Mucosa of gallbladder (tissue), 1 donor: Measurements from ENCODE around the gene INPP5A. TPM values are rescaled to one million over a fixed set of nuclear protein-coding genes. Genes with fewer than 3 reads are reported as not detected.
"Not testable (repeated sequence)": the region's sequence is repeated elsewhere in the genome, so short reads cannot be mapped to it uniquely, and the experiment has no call there.

ENCODE experiments used
- DNase-seq: peaks from one replicate; pipeline ENCODE4 v3.0.0-alpha.2; 2020; ENCODE audit warnings: low spot score
- total RNA-seq: library from RNA; stranded (reverse); gene quantifications from one replicate; pipeline ENCODE4 v1.2.1, GENCODE V29; 2021
- donor health status: DM: no; HTN: no; CAD: no.

Gene INPP5A
- total RNA-seq, 1 donor from 2014 or later, result 44.4 TPM

GRCh38 chr10:132562177-132562915, 24.8 kb downstream of the INPP5A start:
- no peak for DNase-seq

GRCh38 chr10:132562916-132563456, 25.4 kb downstream of the INPP5A start:
- no peak for DNase-seq

- no peak for DNase-seq
Measured at GRCh38 chr10:132563485-132564248, 26.1 kb downstream of the INPP5A start.

GRCh38 chr10:132564249-132564605, 26.6 kb downstream of the INPP5A start:
- no peak for DNase-seq

- no peak for DNase-seq
Measured at GRCh38 chr10:132564690-132565089, 27.1 kb downstream of the INPP5A start.

- no peak for DNase-seq
Measured at GRCh38 chr10:132565516-132566209, 28.1 kb downstream of the INPP5A start.

GRCh38 chr10:132566892-132567291, 29.3 kb downstream of the INPP5A start:
- no peak for DNase-seq

- no peak for DNase-seq
Measured at GRCh38 chr10:132570265-132570664, 32.7 kb downstream of the INPP5A start.

- no peak for DNase-seq
Measured at GRCh38 chr10:132570771-132571649, 33.4 kb downstream of the INPP5A start.

GRCh38 chr10:132571650-132572544, 34.3 kb downstream of the INPP5A start:
- DNase-seq, result peak; percentile 55

- no peak for DNase-seq
Measured at GRCh38 chr10:132572545-132572937, 35.0 kb downstream of the INPP5A start.

GRCh38 chr10:132572946-132573345, 35.4 kb downstream of the INPP5A start:
- DNase-seq, result not testable (repeated sequence)

GRCh38 chr10:132574288-132574687, 36.7 kb downstream of the INPP5A start:
- no peak for DNase-seq

GRCh38 chr10:132574783-132575319, 37.3 kb downstream of the INPP5A start:
- DNase-seq, result no peak

- DNase-seq, result peak; percentile 54
Measured at GRCh38 chr10:132575320-132576201, 38.0 kb downstream of the INPP5A start.

- no peak for DNase-seq
Measured at GRCh38 chr10:132576671-132577349, 39.2 kb downstream of the INPP5A start.

- DNase-seq, result no peak
Measured at GRCh38 chr10:132577350-132578003, 39.9 kb downstream of the INPP5A start.
